ENCODE measurements around the gene PRKD3. TPM values are rescaled to one million over a fixed set of nuclear protein-coding genes. Genes with fewer than 3 reads are reported as not detected.

Gene PRKD3
- total and polyA plus RNA-seq, 9 of the 15 experiments (the other 6 are each of a cell fraction or from before 2014, with no cell fraction given), result 4.7 to 26.7 (median 17.0) TPM

- TF ChIP-seq, protein P1, sequence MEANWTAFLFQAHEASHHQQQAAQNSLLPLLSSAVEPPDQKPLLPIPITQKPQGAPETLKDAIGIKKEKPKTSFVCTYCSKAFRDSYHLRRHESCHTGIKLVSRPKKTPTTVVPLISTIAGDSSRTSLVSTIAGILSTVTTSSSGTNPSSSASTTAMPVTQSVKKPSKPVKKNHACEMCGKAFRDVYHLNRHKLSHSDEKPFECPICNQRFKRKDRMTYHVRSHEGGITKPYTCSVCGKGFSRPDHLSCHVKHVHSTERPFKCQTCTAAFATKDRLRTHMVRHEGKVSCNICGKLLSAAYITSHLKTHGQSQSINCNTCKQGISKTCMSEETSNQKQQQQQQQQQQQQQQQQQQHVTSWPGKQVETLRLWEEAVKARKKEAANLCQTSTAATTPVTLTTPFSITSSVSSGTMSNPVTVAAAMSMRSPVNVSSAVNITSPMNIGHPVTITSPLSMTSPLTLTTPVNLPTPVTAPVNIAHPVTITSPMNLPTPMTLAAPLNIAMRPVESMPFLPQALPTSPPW (CRISPR knock-in tag; IDR thresholded peaks at IDR 0.05), result peak; percentile 59
- TF ChIP-seq ATF1 (CRISPR knock-in tag; IDR thresholded peaks at IDR 0.05), result no peak
- no peak for TF ChIP-seq ATF1 (tag; IDR thresholded peaks at IDR 0.05)
- TF ChIP-seq ZNF436 (CRISPR knock-in tag; IDR thresholded peaks at IDR 0.05), result no peak
- TF ChIP-seq, protein P2, sequence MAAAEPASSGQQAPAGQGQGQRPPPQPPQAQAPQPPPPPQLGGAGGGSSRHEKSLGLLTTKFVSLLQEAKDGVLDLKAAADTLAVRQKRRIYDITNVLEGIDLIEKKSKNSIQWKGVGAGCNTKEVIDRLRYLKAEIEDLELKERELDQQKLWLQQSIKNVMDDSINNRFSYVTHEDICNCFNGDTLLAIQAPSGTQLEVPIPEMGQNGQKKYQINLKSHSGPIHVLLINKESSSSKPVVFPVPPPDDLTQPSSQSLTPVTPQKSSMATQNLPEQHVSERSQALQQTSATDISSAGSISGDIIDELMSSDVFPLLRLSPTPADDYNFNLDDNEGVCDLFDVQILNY (CRISPR knock-in tag; IDR thresholded peaks at IDR 0.05), result no peak
- TF ChIP-seq JUND (IDR thresholded peaks at IDR 0.05; ENCODE audit: borderline replicate concordance, low read depth, low read length), result 0 out of 2 replicates have a peak, but pooled peaks have one; percentile 19
- TF ChIP-seq JUND (tag; IDR thresholded peaks at IDR 0.05; ENCODE audit: borderline replicate concordance, low read depth, low read length), result no peak; the same call in 2 of the 3 replicates
- 0 out of 2 replicates have a peak, but pooled peaks have one; percentile 5 for TF ChIP-seq CREM (IDR thresholded peaks at IDR 0.05; ENCODE audit: low read depth)
- peak; percentile 49; the same call in 1 of the 2 replicates for TF ChIP-seq SMAD4 (CRISPR knock-in tag; conservative IDR thresholded peaks at IDR 0.05)
- no peak for TF ChIP-seq ZNF140 (CRISPR knock-in tag; IDR thresholded peaks at IDR 0.05)
Measured at GRCh38 chr2:37344453-37345361, 20.1 kb upstream of the PRKD3 start, which contains the start of gene QPCT (continued).
